ENCODE data around the gene RPS3.

The RPS3 gene

GRCh38 chr11:75420224-75421034 lies 21.1 kb downstream of the RPS3 start:
- no peak for DNase-seq

GRCh38 chr11:75421035-75421602 lies 21.8 kb downstream of the RPS3 start:
- no peak for DNase-seq

- no peak for DNase-seq
Observed at GRCh38 chr11:75421902-75422247, 22.6 kb downstream of the RPS3 start.

- DNase-seq, result no peak
Observed at GRCh38 chr11:75422248-75423231, 23.2 kb downstream of the RPS3 start.

GRCh38 chr11:75423721-75424120 lies 24.4 kb downstream of the RPS3 start:
- no peak for DNase-seq

- DNase-seq, result no peak
Observed at GRCh38 chr11:75424396-75424795, 25.1 kb downstream of the RPS3 start.

GRCh38 chr11:75425422-75425821 lies 26.1 kb downstream of the RPS3 start:
- DNase-seq, result no peak

GRCh38 chr11:75426720-75427086 lies 27.4 kb downstream of the RPS3 start:
- no peak for DNase-seq

GRCh38 chr11:75427181-75427580 lies 27.9 kb downstream of the RPS3 start:
- no peak for DNase-seq

GRCh38 chr11:75428281-75428724 lies 29.0 kb downstream of the RPS3 start:
- peak; percentile 81 for DNase-seq

GRCh38 chr11:75428989-75429640 lies 29.8 kb downstream of the RPS3 start:
- no peak for DNase-seq

GRCh38 chr11:75429641-75429901 lies 30.3 kb downstream of the RPS3 start:
- DNase-seq, result no peak

GRCh38 chr11:75429902-75430713 lies 30.8 kb downstream of the RPS3 start:
- DNase-seq, result peak; percentile 69

- DNase-seq, result no peak
Observed at GRCh38 chr11:75430714-75431532, 31.6 kb downstream of the RPS3 start.

GRCh38 chr11:75431533-75432525 lies 32.5 kb downstream of the RPS3 start:
- DNase-seq, result no peak

GRCh38 chr11:75432911-75433321 lies 33.6 kb downstream of the RPS3 start, which contains the start of gene KLHL35:
Gene KLHL35 (minus strand): TSS chr11:75433203. CDS start chr11:75430629, 2,574 bp downstream.
- DNase-seq, result no peak

GRCh38 chr11:75433443-75433842 lies 34.1 kb downstream of the RPS3 start:
- DNase-seq, result no peak

- DNase-seq, result no peak
Observed at GRCh38 chr11:75434051-75434450, 34.7 kb downstream of the RPS3 start.

- no peak for DNase-seq
Observed at GRCh38 chr11:75434886-75435570, 35.7 kb downstream of the RPS3 start.

Data from CD4-positive, alpha-beta T cell treated with Interleukin-10 for 1 hour (primary cell).